Measurements from ENCODE around the gene LRRC19.

The LRRC19 gene, protein sequence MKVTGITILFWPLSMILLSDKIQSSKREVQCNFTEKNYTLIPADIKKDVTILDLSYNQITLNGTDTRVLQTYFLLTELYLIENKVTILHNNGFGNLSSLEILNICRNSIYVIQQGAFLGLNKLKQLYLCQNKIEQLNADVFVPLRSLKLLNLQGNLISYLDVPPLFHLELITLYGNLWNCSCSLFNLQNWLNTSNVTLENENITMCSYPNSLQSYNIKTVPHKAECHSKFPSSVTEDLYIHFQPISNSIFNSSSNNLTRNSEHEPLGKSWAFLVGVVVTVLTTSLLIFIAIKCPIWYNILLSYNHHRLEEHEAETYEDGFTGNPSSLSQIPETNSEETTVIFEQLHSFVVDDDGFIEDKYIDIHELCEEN

DNA sequence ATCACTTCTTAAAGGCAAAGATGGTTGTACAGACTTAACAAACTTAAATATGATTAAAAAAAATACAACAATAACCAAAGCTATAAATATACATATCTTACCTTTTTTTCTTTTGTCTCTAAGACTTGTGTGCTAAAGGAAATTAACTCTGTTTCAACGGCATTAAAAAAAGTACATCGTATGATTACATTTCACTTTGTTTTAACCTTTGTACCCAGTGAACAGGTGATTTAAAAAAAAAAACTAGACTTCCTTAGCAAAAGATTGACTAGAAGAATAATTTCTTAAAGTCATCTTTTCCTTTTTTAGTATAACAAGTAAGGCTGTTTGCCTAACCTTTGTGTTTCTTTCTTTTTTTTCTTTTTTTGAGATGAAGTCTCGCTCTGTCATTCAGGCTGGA lies at the start of gene LRRC19:
TSS of gene LRRC19 (minus strand) at position 182 of the 400 bp plus-strand sequence. CDS start 5,978 bp downstream, outside the sequence.
- no peak for DNase-seq
- intact Hi-C loops (cut with DNase I): no loop called here

DNA sequence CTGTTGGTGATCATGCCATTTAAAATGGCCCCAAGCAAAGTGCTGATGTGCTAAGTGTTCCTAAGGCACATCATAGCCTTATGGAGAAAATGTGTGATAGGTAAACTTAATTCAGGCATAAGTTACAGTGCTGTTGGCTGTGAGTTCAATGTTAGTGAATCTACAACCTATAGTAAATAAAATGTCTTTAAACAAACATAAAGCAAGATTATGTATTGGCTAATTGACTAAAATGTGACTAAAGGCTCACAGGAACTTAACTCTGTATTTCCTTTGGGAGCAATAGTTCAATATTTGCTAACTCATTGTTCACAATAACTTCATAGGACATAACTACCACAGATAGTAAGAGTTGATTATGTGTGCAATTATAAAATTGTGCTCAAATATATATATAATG lies 49.4 kb upstream of the LRRC19 start:
- DNase-seq: no peak
- intact Hi-C loops (cut with DNase I): no loop called here

DNA sequence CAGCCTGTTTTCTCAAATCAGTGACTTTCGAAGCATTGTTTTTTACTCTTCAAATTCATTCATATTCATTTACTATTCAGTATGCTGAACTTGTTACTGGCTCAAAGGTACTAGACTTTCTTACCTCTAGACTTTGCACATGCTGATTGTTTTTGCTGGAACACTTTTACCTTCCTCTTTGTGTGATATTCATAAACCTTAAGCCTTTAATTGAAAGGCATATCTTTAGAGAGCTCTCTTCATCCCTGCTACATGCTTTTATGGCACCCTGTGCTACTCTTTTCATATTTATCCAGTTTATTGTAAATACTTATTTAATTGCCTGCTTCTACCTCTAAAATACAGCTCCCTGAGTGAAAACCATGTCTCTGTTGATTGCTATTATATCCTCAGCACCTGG lies 48.7 kb upstream of the LRRC19 start:
- intact Hi-C loops (cut with DNase I): no loop called here
- DNase-seq: no peak

DNA sequence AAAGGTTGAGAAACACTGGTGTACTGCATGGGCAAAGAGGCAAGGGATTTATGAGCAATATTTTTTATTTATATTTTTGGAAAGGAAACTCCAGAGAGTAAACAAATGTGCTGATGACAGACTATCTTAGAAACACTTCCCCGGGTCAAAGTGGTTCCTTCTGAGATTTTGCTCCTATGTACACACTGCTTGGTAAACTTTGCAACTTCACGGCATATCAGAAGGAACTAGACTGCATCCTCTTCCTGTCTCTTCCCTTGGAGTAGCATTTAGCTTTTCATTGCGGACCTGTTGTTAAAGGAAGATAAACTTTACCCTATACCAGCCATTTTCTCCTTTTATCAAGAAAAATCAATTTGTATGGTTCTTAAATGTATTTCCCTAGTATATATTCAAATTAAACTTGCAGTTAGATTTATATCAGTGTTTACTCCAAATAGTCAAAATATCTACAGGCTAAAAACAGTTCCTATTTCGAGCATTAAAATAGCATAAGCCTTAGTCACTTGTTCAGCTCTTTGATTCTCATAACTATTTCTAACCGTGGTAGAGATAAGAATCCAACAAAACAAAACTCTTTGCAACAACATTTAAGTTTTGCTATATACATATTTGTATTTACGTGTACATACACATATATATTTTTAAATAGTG lies 48.0 kb upstream of the LRRC19 start:
- intact Hi-C loops (cut with DNase I): no loop called here

DNA sequence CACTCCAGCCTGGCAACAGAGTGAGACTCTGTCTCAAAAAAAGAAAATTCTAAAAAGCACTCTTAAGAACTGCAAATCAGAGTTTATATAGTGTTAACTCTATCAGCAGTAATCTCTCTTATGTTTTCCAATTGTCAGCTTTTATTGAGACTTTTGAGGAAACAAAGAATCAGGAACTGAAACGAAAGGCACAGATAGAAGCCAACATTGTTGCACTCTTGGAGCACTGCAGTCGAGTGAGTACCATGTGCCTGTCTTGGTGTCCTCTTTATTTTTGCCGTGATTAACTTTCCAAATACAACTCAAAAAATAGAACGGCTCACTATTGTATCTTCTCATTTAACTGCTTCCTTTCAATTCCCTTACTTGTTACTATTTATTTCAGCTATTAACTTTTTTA lies 41.7 kb upstream of the LRRC19 start:
- intact Hi-C loops (cut with DNase I): no loop called here
- DNase-seq: no peak

More for the DNA sequence above, 48.0 kb upstream of the LRRC19 start:
- no peak for DNase-seq

DNA sequence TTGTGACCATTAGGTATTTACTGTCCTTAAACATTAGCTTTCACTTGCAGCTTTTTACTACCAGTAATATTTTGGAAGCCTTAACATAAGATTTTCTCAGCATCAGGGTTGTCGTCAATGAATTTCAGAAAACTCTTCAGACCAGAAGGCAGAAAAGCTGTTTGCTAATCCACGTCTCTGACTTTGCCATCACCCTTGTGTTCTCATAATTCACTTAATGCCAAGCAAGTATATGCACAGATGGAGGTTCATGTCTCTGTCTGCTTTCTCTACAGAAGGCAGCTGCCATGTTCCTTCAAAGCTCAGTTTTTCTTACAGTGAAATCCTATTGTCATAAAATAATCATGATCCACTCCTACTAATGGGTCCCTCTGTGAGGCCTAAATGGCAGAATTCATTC lies 37.7 kb upstream of the LRRC19 start:
- intact Hi-C loops (cut with DNase I): no loop called here

DNA sequence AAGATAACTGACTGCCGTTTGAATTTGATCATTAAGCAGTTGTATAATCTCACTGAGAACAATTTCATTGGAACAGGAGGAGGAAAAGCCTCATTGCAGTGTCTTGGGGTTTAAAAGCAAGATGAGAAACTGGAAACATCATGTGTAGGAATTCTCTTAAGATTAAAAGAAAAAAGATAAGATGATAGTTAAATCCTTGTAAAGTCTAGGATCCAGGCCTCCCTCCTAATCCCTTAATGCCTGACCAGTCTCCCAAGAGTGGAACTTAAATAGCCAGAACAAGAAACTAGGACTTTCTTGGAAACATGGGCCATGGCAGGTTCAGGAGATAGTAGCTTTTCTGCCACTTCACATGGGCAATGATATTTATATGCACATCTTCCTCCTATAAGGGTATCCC lies 37.0 kb upstream of the LRRC19 start:
- intact Hi-C loops (cut with DNase I): no loop called here
- DNase-seq: no peak

More for the DNA sequence above, 37.7 kb upstream of the LRRC19 start:
- no peak for DNase-seq

DNA sequence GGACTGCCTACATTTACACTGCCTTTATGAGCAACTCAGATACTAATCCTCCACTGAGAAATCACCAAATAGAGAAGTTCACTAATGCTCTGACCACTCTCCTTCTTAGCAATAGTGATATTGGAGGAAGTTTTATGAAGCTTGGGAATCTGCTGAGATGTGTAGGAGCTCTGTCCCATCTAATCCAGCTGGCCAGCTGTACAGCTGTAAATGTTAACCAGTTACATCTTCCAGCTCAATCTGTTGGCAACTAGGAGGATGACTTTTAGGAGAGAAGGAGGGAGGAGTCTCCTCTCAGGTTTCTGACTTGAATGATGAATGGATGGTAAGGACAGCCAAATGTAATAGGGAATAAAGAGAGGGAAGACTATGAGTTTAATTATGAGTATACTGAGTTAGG lies 36.3 kb upstream of the LRRC19 start:
- DNase-seq: no peak
- intact Hi-C loops (cut with DNase I): no loop called here

DNA sequence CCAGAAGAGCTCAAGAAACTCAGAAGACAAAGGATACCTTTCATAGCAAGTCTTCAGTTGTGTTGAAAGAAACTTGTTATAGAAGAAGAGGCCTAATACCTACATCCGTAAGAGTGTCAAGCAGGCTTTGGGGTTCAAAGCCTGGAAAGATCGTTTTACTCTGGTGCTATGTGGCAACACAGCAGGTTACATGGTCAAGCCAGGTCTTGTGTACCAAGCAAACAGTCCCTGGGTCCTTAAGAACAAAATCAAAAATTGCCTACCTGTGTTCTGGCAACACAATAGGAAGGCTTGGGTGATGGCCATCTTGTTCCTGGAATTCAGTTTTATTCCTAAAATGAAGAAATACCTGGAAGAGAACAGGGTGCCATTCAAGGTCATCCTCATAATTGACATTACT lies 32.0 kb upstream of the LRRC19 start:
- intact Hi-C loops (cut with DNase I): no loop called here
- DNase-seq: no peak

DNA sequence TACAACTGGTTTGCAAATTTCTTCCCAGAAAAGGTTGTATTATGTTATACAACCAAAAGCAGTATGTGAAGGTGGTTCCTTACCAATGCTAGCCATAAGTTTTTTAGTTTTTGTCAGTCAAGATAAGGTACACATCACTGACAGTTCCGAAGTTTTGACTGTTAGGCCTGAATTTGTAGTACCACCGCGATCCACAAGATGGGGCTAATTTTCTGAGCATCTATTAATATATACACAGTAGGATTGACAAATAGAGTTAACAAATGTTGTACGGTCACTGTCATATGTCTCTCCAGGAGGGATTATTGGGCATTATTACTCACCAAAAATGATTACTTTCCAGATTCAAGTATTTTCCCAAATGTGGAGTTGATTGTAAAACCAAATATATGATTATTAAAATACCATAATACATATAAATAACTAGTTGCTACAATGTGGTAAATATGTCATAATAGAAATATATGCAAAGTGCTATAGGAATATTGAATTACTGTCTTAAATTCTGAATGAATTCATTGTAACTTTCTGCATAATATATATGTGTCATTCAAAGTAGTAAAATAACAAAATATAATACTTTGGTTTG lies 28.4 kb upstream of the LRRC19 start:
- DNase-seq: peak in 39 of 42 donors; percentile 16 to 87 (median 68)
- intact Hi-C loops (cut with DNase I): no loop called here

DNA sequence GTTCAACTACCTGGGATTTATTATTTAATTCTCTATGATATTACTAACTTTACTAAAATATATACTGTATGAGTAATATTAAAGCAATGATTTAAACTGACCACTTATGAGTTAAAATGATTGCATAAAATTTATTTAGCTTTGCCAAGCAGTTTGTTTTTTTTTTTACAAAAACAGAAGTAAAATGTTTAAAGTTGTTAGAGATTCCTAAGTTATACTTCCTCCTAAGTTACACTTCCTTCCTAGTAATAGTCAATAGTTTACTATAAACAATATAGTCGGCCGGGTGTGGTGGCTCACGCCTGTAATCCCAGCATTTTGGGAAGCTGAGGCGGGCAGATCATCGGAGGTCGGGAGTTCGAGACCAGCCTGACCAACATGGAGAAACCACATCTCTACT lies 23.7 kb upstream of the LRRC19 start:
- intact Hi-C loops (cut with DNase I): no loop called here
- DNase-seq: no peak

DNA sequence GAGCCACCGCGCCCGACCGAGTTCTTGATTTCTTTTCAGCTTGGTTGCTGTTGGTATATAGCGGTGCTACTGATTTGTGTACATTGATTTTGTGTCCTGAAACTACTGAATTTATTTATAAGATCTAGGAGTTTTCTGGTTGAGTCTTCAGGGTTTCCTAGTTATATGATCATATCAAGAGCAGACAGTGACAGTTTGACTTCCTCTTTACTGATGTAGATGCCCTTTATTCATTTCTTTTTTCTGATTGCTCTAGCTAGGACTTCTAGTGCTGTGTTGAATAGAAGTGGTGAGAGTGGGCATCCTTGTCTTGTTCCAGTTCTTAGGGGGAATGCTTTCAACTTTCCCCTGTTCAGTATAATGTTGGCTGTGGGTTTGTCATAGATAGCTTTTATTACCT lies 17.4 kb upstream of the LRRC19 start:
- intact Hi-C loops (cut with DNase I): no loop called here
- no peak for DNase-seq

DNA sequence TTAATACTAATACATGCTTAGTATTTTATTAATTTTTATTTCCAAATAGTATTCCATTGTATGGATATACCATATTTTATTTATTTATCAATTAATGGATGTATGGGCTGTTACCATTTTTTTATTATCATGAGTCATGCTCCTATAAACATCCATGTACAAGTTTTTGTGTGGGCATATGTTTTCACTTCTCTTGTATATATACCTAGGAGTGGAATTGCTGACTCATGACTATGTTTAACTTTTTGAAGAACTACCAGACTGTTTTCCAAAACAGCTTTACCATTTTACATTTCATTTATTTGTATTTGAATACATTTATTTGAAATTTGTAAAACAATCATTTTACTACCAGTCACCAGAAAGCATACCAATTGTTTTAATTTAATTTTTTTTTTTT lies 14.1 kb upstream of the LRRC19 start:
- no peak for DNase-seq
- intact Hi-C loops (cut with DNase I): no loop called here

DNA sequence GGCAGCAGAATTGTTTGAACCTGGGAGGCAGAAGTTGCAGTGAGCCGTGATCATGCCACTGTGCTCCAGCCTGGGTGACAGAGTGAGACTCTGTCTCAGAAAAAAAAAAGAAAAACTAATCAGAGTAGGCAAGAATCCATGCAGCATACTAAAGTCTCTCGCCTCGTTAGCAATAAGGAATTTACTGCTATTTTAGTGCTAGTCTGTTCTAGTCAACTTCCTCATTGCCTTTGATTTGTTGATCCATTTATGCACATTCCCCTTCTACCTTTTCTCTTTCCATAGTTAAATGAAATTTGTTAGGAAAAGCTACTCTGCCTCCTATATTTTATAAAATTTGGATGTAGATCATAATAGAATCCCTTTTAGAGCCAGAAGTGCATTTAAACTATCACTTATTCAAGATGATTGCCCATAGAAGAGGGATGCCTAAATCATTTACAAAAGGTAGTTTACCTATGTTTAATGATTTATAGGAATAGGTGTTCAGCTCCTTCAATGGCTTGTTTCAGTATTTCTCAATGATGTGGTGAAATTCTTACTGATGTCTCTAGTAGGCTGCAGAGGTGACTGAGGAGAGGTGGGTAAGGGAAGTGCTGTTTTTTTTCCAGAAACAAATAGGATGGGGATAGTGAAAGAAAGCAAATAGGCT lies 1.9 kb downstream of the LRRC19 start:
- intact Hi-C loops (cut with DNase I): no loop called here
- no peak for DNase-seq

DNA sequence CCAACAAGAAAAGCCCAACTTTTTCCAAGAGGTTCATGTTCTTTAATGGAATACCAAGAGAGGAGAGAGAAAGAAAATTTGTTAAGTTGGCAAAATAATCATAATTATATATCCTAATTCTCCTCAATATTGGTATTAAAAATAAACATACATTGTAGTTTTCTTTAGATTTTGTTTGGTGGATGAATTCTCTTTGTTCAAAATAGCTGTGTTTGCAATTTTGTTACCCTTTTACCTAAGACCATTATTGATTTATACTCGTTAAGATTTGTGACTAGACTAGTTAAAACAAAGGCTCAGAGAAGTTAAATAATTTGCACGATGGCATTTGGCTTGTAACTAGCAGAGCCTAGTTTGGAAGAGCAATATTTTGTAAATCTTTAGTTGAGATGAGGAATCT lies 9.7 kb downstream of the LRRC19 start:
- no peak for DNase-seq
- intact Hi-C loops (cut with DNase I): no loop called here

DNA sequence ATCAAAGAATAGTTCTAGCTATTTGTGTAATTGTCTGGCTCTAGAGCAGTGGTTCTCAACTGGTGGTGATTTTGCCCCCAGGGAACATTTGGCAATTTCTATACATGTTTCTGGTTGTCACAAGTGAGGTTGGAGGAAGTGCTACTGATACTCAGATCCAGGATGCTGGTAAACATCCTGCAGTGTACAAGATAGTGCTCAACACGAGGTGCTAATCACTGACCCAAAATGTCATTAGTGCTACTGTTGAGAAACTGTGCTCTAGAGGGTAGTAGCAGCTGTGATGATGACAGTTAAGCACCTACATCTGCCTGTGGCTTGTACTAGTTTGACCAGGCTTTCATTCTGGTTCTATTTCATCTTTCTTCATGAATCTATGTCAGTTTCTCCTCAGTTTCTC lies 22.1 kb downstream of the LRRC19 start:
- no peak for DNase-seq
- intact Hi-C loops (cut with DNase I): no loop called here

DNA sequence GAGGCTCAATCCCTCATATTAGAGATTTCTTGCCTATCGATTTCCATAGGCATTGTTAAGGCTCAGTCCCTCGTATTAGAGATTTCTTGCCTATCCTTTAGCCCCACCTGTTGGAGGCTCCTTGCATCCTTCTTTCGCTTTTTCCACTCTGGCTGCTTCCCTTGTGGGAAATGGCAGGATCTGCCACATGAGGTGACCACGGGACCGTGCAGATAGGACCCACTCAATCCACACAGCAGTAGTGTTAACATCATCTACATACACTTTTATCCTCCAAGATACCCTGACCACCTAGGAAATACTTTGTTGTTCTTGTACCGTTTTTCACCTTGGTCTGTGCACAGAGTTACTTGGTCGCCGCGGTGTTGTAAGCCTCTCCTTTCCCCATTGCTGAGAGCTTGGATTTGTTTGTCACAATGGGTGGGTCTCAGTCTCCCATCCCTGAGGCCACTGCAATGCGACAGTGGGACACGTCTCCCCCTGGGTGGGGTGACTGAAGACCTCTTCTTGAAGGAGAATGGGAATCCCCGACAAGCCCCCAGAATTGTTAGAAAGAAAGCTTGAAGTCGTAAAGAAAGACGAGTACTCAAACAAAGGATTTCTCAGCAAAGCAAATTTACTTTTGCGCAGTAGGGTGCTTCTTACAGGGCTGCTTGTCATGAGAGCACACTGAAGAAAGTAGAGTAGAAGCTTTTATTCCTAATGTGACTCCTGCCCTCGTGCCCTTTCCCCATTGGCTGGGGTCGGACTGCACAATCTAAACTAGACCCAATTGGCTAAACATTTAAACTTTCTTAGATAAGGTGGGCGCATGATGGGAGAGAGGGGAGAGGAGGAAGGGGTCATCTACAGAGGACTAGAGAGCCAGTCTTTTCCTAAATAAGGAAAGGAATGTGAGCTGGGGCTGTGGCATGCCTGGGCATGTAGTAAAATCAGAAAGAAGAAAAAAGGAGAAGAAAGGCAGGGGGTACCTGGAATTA lies 29.5 kb downstream of the LRRC19 start:
- DNase-seq: peak in 11 of 42 donors; percentile 5 to 52 (median 22)
- intact Hi-C loops (cut with DNase I): no loop called here

DNA sequence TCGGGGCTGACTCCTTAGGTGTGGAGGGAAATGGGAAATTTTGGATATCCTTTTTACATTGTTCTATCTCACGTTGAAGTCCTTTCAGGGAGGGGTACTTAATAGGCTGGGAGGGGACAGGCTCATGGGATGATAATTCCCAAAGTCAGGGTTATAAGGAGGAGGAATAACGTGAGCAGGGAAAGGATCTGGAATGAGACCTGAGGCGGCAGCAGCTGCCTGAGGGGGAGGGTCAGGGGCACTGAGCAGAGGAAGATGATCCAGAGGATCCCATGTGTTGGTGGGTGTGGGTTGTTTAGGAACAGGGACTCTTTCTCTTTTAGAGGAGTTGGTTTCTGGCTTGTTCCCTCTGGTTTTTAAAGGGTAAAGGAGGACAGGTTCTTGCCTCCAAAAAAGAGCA lies 30.5 kb downstream of the LRRC19 start:
- intact Hi-C loops (cut with DNase I): no loop called here
- no peak for DNase-seq

DNA sequence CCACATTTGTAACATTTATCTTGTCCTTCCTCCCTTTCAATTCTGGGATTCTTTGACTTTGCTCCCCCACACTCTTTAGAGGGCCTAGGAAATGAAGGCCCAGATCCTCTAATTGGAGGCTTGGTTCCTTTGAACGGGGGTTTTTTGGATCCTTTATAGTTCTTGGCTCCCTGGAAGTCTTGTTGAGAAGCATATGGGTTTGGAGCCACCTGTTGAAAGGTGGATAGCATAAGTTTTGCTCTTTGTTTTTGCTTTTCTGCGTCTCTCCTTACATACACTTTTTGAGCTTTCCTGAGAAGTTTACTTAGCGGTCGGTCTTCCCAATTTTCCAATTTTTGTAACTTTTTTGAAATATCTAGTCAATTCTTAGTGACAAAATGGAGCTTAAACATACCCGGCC lies 31.5 kb downstream of the LRRC19 start:
- intact Hi-C loops (cut with DNase I): no loop called here
- DNase-seq: no peak
